Endodermal cell (in vitro differentiated cells): ENCODE measurements around the gene PRPF19. TPM values are rescaled to one million over a fixed set of nuclear protein-coding genes. Genes with fewer than 3 reads are reported as not detected.

ENCODE experiments used
- DNase-seq: peaks from one replicate; pipeline ENCODE4 v3.0.0-alpha.2; 2017
- H3K27ac ChIP-seq: 2 replicates; pipeline ENCODE4 v1.5.1; 2013; ENCODE audit warnings: mild to moderate bottlenecking, low read depth, low read length, moderate library complexity
- H3K27me3 ChIP-seq: 2 replicates; pipeline ENCODE4 v1.6.1; 2013; ENCODE audit warnings: mild to moderate bottlenecking, low read length, moderate library complexity; ENCODE audit not compliant: insufficient read depth, control insufficient read depth, poor library complexity, severe bottlenecking
- H3K36me3 ChIP-seq: 2 replicates; pipeline ENCODE4 v1.7.0; 2013; ENCODE audit warnings: mild to moderate bottlenecking, low read length, moderate library complexity; ENCODE audit not compliant: control insufficient read depth, insufficient read depth
- H3K4me1 ChIP-seq: one replicate; pipeline ENCODE4 v1.7.0; 2013; ENCODE audit warnings: low read length; ENCODE audit not compliant: control insufficient read depth, insufficient read depth
- H3K4me3 ChIP-seq: 2 replicates; pipeline ENCODE4 v1.5.1; 2013; ENCODE audit warnings: mild to moderate bottlenecking, low read length, moderate library complexity
- H3K9ac ChIP-seq: 2 replicates; pipeline ENCODE4 v1.6.1; 2013; ENCODE audit warnings: mild to moderate bottlenecking, low read length, moderate library complexity; ENCODE audit not compliant: poor library complexity, severe bottlenecking; ENCODE audit errors: extremely low read depth
- H3K9me3 ChIP-seq: 2 replicates; pipeline ENCODE4 v1.6.1; 2013; ENCODE audit warnings: mild to moderate bottlenecking, low read length, moderate library complexity; ENCODE audit not compliant: control insufficient read depth
- H3K27ac Mint-ChIP-seq: 2 replicates; pipeline ENCODE4 v1.8.0; 2020; ENCODE audit warnings: mixed read lengths
- H3K27me3 Mint-ChIP-seq: 2 replicates; pipeline ENCODE4 v1.8.0; 2021; ENCODE audit warnings: mild to moderate bottlenecking, mixed read lengths; ENCODE audit not compliant: insufficient read depth
- H3K36me3 Mint-ChIP-seq: 2 replicates; pipeline ENCODE4 v1.8.0; 2020; ENCODE audit warnings: low read depth, mixed read lengths
- H3K4me1 Mint-ChIP-seq: 2 replicates; pipeline ENCODE4 v1.8.0; 2020; ENCODE audit warnings: mixed read lengths
- H3K4me3 Mint-ChIP-seq: 2 replicates; pipeline ENCODE4 v1.8.0; 2020; ENCODE audit warnings: mild to moderate bottlenecking, moderate library complexity, mixed read lengths
- H3K9me3 Mint-ChIP-seq: 2 replicates; pipeline ENCODE4 v1.8.0; 2020; ENCODE audit warnings: mild to moderate bottlenecking, mixed read lengths
- CTCF ChIP-seq: fragments of 200-600 bp; sonication (generic); conservative IDR thresholded peaks from 2 replicates; pipeline ENCODE4 v1.5.0; 2021; ENCODE audit warnings: antibody characterized with exemption, mild to moderate bottlenecking
- WGBS, 2 experiments: methylation state at CpG; one replicate each; pipeline versions ENCODE4 v1.1.5 to v1.1.7; 2013; ENCODE audit warnings: missing lambda C conversion rate in 2 of 2, mixed read lengths in 1 of 2; ENCODE audit not compliant: insufficient coverage in 1 of 2, insufficient read length in 1 of 2; 5-methylcytosine and 5-hydroxymethylcytosine counted together
- total RNA-seq, 2 donors: library from RNA; stranded (reverse); fragmentation: NEBNext Ultra II Directional in 1 of 2; extraction: Animal tissue kit (Norgen Biotek cat#: 25700) in 1 of 2; gene quantifications; 2 replicates in 1 of 2; 3 replicates in 1 of 2; pipeline ENCODE4 v1.2.1, GENCODE V29; 2021

PRPF19 gene
- total RNA-seq, 2 donors from 2014 or later = 106 to 109 TPM

GRCh38 chr11:60918939-60919265 lies 12.5 kb upstream of the PRPF19 start:
- H3K27ac ChIP-seq = no peak overlapping the region
- no peak for TF ChIP-seq CTCF
- H3K9ac ChIP-seq = no peak overlapping the region
- Mint-ChIP-seq H3K9me3 (no peaks in the 10 kb centered on the region), H3K27ac (peak overlapping the region; percentile 78), H3K36me3 (peaks cover 35% of the 10 kb centered on the region), H3K4me1 (peaks cover 41% of the 10 kb centered on the region), H3K4me3 (no peak overlapping the region), H3K27me3 (peaks cover 5% of the 10 kb centered on the region)
- DNase-seq = no peak
- no peaks in the 10 kb centered on the region for H3K27me3 ChIP-seq
- H3K36me3 ChIP-seq = peaks cover 33% of the 10 kb centered on the region
- no peaks in the 10 kb centered on the region for H3K9me3 ChIP-seq
- H3K4me1 ChIP-seq = peaks cover 18% of the 10 kb centered on the region
- WGBS, 2 experiments = 40 to 75% methylated on average over 1 to 2 of the region's 2 CpGs
- peak overlapping the region; percentile 11 for H3K4me3 ChIP-seq

GRCh38 chr11:60918251-60918938 lies 12.0 kb upstream of the PRPF19 start:
- Mint-ChIP-seq H3K36me3 (peaks cover 34% of the 10 kb centered on the region), H3K4me3 (no peak overlapping the region), H3K4me1 (peaks cover 43% of the 10 kb centered on the region), H3K9me3 (no peaks in the 10 kb centered on the region), H3K27me3 (peaks cover 5% of the 10 kb centered on the region), H3K27ac (peak overlapping the region; percentile 78)
- Histone ChIP-seq H3K4me3 (peak overlapping the region; percentile 11), H3K9me3 (no peaks in the 10 kb centered on the region), H3K27ac (no peak overlapping the region), H3K4me1 (peaks cover 13% of the 10 kb centered on the region), H3K36me3 (peaks cover 33% of the 10 kb centered on the region), H3K9ac (no peak overlapping the region), H3K27me3 (no peaks in the 10 kb centered on the region)
- WGBS, 2 experiments = 77 to 90% methylated on average over 4 of the region's 4 CpGs
- TF ChIP-seq CTCF = no peak
- peak; percentile 71 for DNase-seq

GRCh38 chr11:60917267-60917666 lies 10.9 kb upstream of the PRPF19 start:
- no peak for TF ChIP-seq CTCF
- no peak overlapping the region for H3K4me3 Mint-ChIP-seq

More at GRCh38 chr11:60917267-60917666, 10.9 kb upstream of the PRPF19 start:
- H3K27me3 ChIP-seq = no peaks in the 10 kb centered on the region
- Mint-ChIP-seq H3K36me3 (peaks cover 30% of the 10 kb centered on the region), H3K27me3 (peaks cover 5% of the 10 kb centered on the region), H3K9me3 (no peaks in the 10 kb centered on the region), H3K27ac (no peak overlapping the region), H3K4me1 (peaks cover 43% of the 10 kb centered on the region)
- H3K4me3 ChIP-seq = no peak overlapping the region
- no peak overlapping the region for H3K27ac ChIP-seq
- WGBS, 2 experiments = 89 to 90% methylated on average over 1 of the region's 1 CpG
- no peaks in the 10 kb centered on the region for H3K9me3 ChIP-seq
- H3K4me1 ChIP-seq = peaks cover 12% of the 10 kb centered on the region
- peaks cover 30% of the 10 kb centered on the region for H3K36me3 ChIP-seq
- H3K9ac ChIP-seq = no peak overlapping the region
- DNase-seq = no peak
